Cardiac muscle cell (in vitro differentiated cells and primary cell): ENCODE data around the gene VAV3. TPM values are rescaled to one million over a fixed set of nuclear protein-coding genes. Genes with fewer than 3 reads are reported as not detected.

ENCODE experiments used
- DNase-seq, 2 donors: peaks; one replicate each; pipeline versions ENCODE4 v3.0.0 to v3.0.0-alpha.2; 2010 to 2017; ENCODE audit warnings: low read depth in 1 of 2, low spot score in 1 of 2
- H3K27ac ChIP-seq: fragments of 200-600 bp; sonication (generic); 2 replicates; pipeline ENCODE4 v1.5.1; 2016
- H3K27me3 ChIP-seq: fragments of 200-600 bp; sonication (generic); 2 replicates; pipeline ENCODE4 v1.6.0; 2016; ENCODE audit warnings: control low read depth
- H3K36me3 ChIP-seq: fragments of 200-600 bp; sonication (generic); 2 replicates; pipeline ENCODE4 v1.5.1; 2016; ENCODE audit warnings: control low read depth
- H3K4me1 ChIP-seq: fragments of 200-600 bp; sonication (generic); 2 replicates; pipeline ENCODE4 v1.8.1; 2017; ENCODE audit warnings: low read depth, mild to moderate bottlenecking, mixed run types
- H3K4me3 ChIP-seq: fragments of 200-600 bp; sonication (generic); 2 replicates; pipeline ENCODE4 v1.5.1; 2016; ENCODE audit warnings: mild to moderate bottlenecking
- H3K9me3 ChIP-seq: fragments of 200-600 bp; sonication (generic); 2 replicates; pipeline ENCODE4 v1.5.1; 2017; ENCODE audit warnings: low read depth, mild to moderate bottlenecking, control low read depth
- CTCF ChIP-seq: IDR thresholded peaks from 2 replicates; pipeline ENCODE4 v1.5.1; 2012; ENCODE audit warnings: low read depth, mild to moderate bottlenecking, low read length
- polyA plus RNA-seq: library from polyadenylated mRNA; unstranded; fragments of >200 nt; fragmentation: Nextera tagmentation; extraction: Ambion mirVana; gene quantifications from 2 replicates; pipeline ENCODE4 v1.2.1, GENCODE V29; 2016
- total RNA-seq: library from RNA; depleted of rRNA; stranded (reverse); fragments of >200 nt; gene quantifications from 2 replicates; pipeline ENCODE4 v1.2.3, GENCODE V29; 2016

The VAV3 gene
- total and polyA plus RNA-seq, 2 experiments from 2014 or later: 0.33 to 0.86 TPM

- Histone ChIP-seq H3K27ac (no peak overlapping the region), H3K36me3 (no peaks in the 10 kb centered on the region), H3K9me3 (no peaks in the 10 kb centered on the region), H3K4me3 (no peak overlapping the region), H3K27me3 (no peaks in the 10 kb centered on the region), H3K4me1 (no peaks in the 10 kb centered on the region)
- no peak for TF ChIP-seq CTCF
- DNase-seq: peak in 1 of 2 donors; percentile 2
These were observed 428.7 kb downstream of the VAV3 start for GRCh38 chr1:107536266-107536665.

- Histone ChIP-seq H3K4me1 (no peaks in the 10 kb centered on the region), H3K27me3 (no peaks in the 10 kb centered on the region), H3K36me3 (no peaks in the 10 kb centered on the region), H3K9me3 (no peaks in the 10 kb centered on the region), H3K27ac (no peak overlapping the region), H3K4me3 (no peak overlapping the region)
- TF ChIP-seq CTCF: no peak
- DNase-seq: peak in 1 of 2 donors; percentile 20
These were observed 429.9 kb downstream of the VAV3 start for GRCh38 chr1:107535091-107535490.

- H3K27me3 ChIP-seq: no peaks in the 10 kb centered on the region
- H3K27ac ChIP-seq: no peak overlapping the region
- no peaks in the 10 kb centered on the region for H3K4me1 ChIP-seq
- DNase-seq: no peak
- no peaks in the 10 kb centered on the region for H3K36me3 ChIP-seq
- H3K4me3 ChIP-seq: no peak overlapping the region
- no peaks in the 10 kb centered on the region for H3K9me3 ChIP-seq
- TF ChIP-seq CTCF: no peak
These were observed 430.3 kb downstream of the VAV3 start for GRCh38 chr1:107534632-107535031.

- no peaks in the 10 kb centered on the region for H3K27me3 ChIP-seq
- H3K36me3 ChIP-seq: no peaks in the 10 kb centered on the region
- H3K4me3 ChIP-seq: no peak overlapping the region
- H3K4me1 ChIP-seq: no peaks in the 10 kb centered on the region
- H3K27ac ChIP-seq: no peak overlapping the region
- no peaks in the 10 kb centered on the region for H3K9me3 ChIP-seq
- TF ChIP-seq CTCF: no peak
- DNase-seq: no peak
These were observed 431.5 kb downstream of the VAV3 start for GRCh38 chr1:107533436-107533835.

GRCh38 chr1:107532318-107532717, 432.7 kb downstream of the VAV3 start:
- no peaks in the 10 kb centered on the region for H3K36me3 ChIP-seq
- no peak for TF ChIP-seq CTCF
- H3K27me3 ChIP-seq: peaks cover 2% of the 10 kb centered on the region
- DNase-seq: no peak
- no peak overlapping the region for H3K4me3 ChIP-seq
- H3K4me1 ChIP-seq: no peaks in the 10 kb centered on the region
- H3K9me3 ChIP-seq: no peaks in the 10 kb centered on the region
- no peak overlapping the region for H3K27ac ChIP-seq
